Progenitor cell of endocrine pancreas (in vitro differentiated cells): ENCODE data around the gene DBR1. TPM values are rescaled to one million over a fixed set of nuclear protein-coding genes. Genes with fewer than 3 reads are reported as not detected.

Source experiments
- DNase-seq: peaks from one replicate; pipeline ENCODE4 v3.0.0; 2021; ENCODE audit warnings: low spot score; ENCODE audit not compliant: unreplicated experiment
- H3K27ac Mint-ChIP-seq: 2 replicates; pipeline ENCODE4 v1.8.0; 2021; ENCODE audit warnings: mild to moderate bottlenecking, moderate library complexity, mixed read lengths
- H3K27me3 Mint-ChIP-seq: 2 replicates; pipeline ENCODE4 v1.8.0; 2021; ENCODE audit warnings: mixed read lengths
- H3K36me3 Mint-ChIP-seq: 2 replicates; pipeline ENCODE4 v1.8.0; 2022; ENCODE audit warnings: mixed read lengths; ENCODE audit not compliant: insufficient read depth
- H3K4me1 Mint-ChIP-seq: 2 replicates; pipeline ENCODE4 v1.8.0; 2021; ENCODE audit warnings: low read depth, mixed read lengths
- H3K4me3 Mint-ChIP-seq: 2 replicates; pipeline ENCODE4 v1.8.0; 2021; ENCODE audit warnings: low read depth, mild to moderate bottlenecking, moderate library complexity, mixed read lengths
- H3K9me3 Mint-ChIP-seq: 2 replicates; pipeline ENCODE4 v1.8.0; 2021; ENCODE audit warnings: low read depth, mixed read lengths
- CTCF ChIP-seq: fragments of 200-600 bp; sonication (generic); IDR thresholded peaks from one replicate; pipeline ENCODE4 v1.5.0; 2021; ENCODE audit warnings: antibody characterized with exemption, mild to moderate bottlenecking; ENCODE audit not compliant: unreplicated experiment
- total RNA-seq: library from RNA; stranded (reverse); gene quantifications from 2 replicates; pipeline ENCODE4 v1.2.1, GENCODE V29; 2021

DBR1 gene
- total RNA-seq, 1 donor from 2014 or later = 31.8 TPM

DNA sequence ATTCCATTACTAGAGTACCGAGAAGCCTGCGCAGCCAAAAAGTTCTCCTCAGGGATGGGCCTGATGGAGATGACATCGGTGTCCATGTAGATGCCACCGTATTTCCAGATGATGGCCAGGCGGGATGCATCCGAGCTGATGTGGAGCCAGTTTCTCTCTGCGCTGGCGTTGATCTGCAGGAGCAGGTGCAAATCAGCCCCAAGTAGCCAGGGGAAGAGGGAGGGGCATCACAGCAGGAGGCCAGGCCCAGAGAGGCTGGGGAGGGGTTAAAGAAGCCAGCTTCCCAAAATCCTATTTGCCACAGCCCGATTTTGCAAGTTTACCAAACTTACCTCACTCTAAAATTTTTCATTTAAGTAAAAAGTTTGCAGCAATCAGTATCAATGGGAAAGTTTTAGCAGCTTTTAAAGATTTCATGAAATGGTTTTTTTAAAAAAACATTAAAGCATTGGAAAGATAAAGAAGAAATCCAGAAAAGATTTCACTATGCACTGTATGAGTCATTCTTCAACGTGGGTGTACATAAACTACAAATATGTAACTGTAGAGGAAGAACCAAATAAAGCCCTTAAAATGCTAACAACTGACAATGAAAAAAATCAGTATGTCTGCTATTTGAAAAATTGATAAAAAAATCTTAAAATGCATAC, 49.9 kb downstream of the DBR1 start:
- Mint-ChIP-seq H3K9me3 (peaks cover 8% of the 10 kb centered on the region), H3K4me1 (peaks cover 11% of the 10 kb centered on the region), H3K4me3 (no peak overlapping the region)

GRCh38 chr3:138124188-138124587, 50.5 kb downstream of the DBR1 start:
- H3K4me3 Mint-ChIP-seq = no peak overlapping the region
- H3K9me3 Mint-ChIP-seq = peaks cover 6% of the 10 kb centered on the region
- DNase-seq = no peak
- no peak for TF ChIP-seq CTCF
- H3K27ac Mint-ChIP-seq = no peak overlapping the region
- H3K36me3 Mint-ChIP-seq = peaks cover 8% of the 10 kb centered on the region
- no peaks in the 10 kb centered on the region for H3K27me3 Mint-ChIP-seq
- peaks cover 11% of the 10 kb centered on the region for H3K4me1 Mint-ChIP-seq

More for the DNA sequence above, 49.9 kb downstream of the DBR1 start:
- no peak overlapping the region for H3K27ac Mint-ChIP-seq
- H3K36me3 Mint-ChIP-seq = peaks cover 8% of the 10 kb centered on the region
- DNase-seq = no peak
- no peaks in the 10 kb centered on the region for H3K27me3 Mint-ChIP-seq
- TF ChIP-seq CTCF = no peak

- H3K27me3 Mint-ChIP-seq = no peaks in the 10 kb centered on the region
- no peak for DNase-seq
- TF ChIP-seq CTCF = no peak
- H3K4me3 Mint-ChIP-seq = no peak overlapping the region
- H3K9me3 Mint-ChIP-seq = peaks cover 4% of the 10 kb centered on the region
- no peak overlapping the region for H3K27ac Mint-ChIP-seq
- peaks cover 7% of the 10 kb centered on the region for H3K36me3 Mint-ChIP-seq
- peaks cover 15% of the 10 kb centered on the region for H3K4me1 Mint-ChIP-seq
Observed at GRCh38 chr3:138119423-138119766, 55.3 kb downstream of the DBR1 start.

GRCh38 chr3:138118612-138119422, 55.9 kb downstream of the DBR1 start:
- Mint-ChIP-seq H3K36me3 (peaks cover 4% of the 10 kb centered on the region), H3K9me3 (peaks cover 4% of the 10 kb centered on the region), H3K27ac (no peak overlapping the region), H3K4me3 (no peak overlapping the region), H3K4me1 (peaks cover 20% of the 10 kb centered on the region), H3K27me3 (no peaks in the 10 kb centered on the region)
- peak; percentile 69 for DNase-seq
- peak; percentile 77 for TF ChIP-seq CTCF

DNA sequence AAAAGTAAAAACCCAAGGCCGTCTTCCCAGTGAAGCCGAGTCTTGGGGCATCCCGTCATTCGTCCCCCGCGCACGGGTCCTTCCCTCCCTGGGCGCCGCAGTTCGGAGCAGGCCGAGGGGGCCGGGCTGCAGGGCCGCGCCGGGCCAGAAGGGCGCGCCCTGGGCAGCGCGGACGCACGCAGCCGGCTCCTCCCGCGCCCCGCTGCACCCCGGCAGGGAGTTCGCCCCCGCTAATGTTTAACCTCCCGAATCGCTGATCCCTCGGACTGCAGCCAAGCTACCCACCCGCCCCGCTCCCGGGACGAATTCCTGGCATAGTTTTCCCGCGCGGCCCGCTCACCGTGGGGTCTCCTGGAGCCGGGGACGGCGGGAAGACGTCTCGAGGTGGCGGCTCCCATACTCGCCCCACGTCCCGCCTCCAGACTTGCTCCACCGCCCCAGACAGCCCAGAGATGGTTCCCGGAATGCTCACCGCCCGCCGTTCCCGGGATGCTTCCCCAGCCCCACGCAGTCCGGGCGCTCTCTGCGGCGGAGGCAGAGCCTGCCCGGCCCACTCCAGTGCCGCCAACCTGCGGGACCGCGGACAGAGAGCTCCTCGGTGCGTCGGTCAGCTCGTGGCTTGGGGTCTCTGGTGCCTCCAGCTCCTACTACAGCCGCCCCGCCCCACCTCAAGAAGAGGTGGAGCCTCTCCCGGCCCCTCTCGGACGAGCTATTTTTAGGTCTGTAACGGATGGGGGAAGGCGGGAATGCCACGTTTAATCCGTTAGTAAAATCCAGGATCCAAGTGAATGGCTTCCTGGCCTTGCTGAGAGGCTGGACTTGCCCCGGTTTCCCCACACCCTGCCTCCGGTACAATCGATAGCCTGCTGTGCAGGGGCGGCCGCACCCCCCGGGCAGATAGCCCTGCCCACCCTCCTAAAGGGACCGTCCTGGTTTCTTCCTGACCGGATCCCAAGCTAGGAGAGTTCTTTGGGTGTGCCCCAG, 59.4 kb downstream of the DBR1 start, which contains the start of gene DZIP1L:
Gene DZIP1L (minus strand): TSS at position 621 of the 984 bp plus-strand sequence. CDS start 11,637 bp downstream, outside the sequence.
- H3K4me3 Mint-ChIP-seq = peak within 1 kb of the TSS; percentile 94
- peaks cover 38% of the 10 kb centered on the region for H3K4me1 Mint-ChIP-seq
- DNase-seq = peak; percentile 65
- no peaks in the 10 kb centered on the region for H3K27me3 Mint-ChIP-seq
- H3K27ac Mint-ChIP-seq = peak within 1 kb of the TSS; percentile 98
- H3K36me3 Mint-ChIP-seq = peaks cover 11% of the 10 kb centered on the region
- no peaks in the 10 kb centered on the region for H3K9me3 Mint-ChIP-seq
- TF ChIP-seq CTCF = peak; percentile 66
